Endothelial cell of umbilical vein (primary cell): ENCODE measurements around the gene DIP2B.

Experiments used
- CTCF ChIP-seq, 2 donors: IDR thresholded peaks; 1 replicate in 1 of 2; 2 replicates in 1 of 2; pipeline ENCODE4 v1.5.1; 2011; ENCODE audit warnings: low read length in 2 of 2, mild to moderate bottlenecking in 2 of 2, moderate library complexity in 2 of 2, control low read depth in 1 of 2, inconsistent platforms in 1 of 2, low read depth in 1 of 2; ENCODE audit not compliant: insufficient read depth in 1 of 2; ENCODE audit errors: extremely low read depth in 1 of 2
- EZH2 ChIP-seq: IDR thresholded peaks from 2 replicates; pipeline ENCODE4 v1.6.1; 2012; ENCODE audit warnings: borderline replicate concordance, low read depth, mild to moderate bottlenecking, moderate library complexity, low read length, inconsistent platforms; ENCODE audit not compliant: severe bottlenecking
- GATA2 ChIP-seq: IDR thresholded peaks from 2 replicates; pipeline ENCODE4 v1.7.0; 2011; ENCODE audit warnings: low read depth, mild to moderate bottlenecking, moderate library complexity, mixed read lengths, low read length; ENCODE audit not compliant: insufficient read length, insufficient read depth

- no peak for TF ChIP-seq CTCF (IDR thresholded peaks at IDR 0.05; ENCODE audit: extremely low read depth in 1 of 2, insufficient read depth in 1 of 2, low read depth in 1 of 2, low read length in 2 of 2)
- TF ChIP-seq EZH2: no peak
- no peak for TF ChIP-seq GATA2
These were observed 75.0 kb downstream of the DIP2B start for GRCh38 chr12:50579757-50580267.
